ENCODE results near the gene PTGES3.
"Not testable (repeated sequence)": the region's sequence is repeated elsewhere in the genome, so short reads cannot be mapped to it uniquely, and the experiment has no call there.

PTGES3 gene

GRCh38 chr12:56709759-56710376 is 21.8 kb upstream of the PTGES3 start:
- Histone ChIP-seq H3K9ac (ENCODE audit: insufficient read length, low read depth) (no peak overlapping the region), H3K4me1 (ENCODE audit: insufficient read depth, insufficient read length) (no peaks in the 10 kb centered on the region), H3K9me3 (ENCODE audit: insufficient read depth, low read length) (no peaks in the 10 kb centered on the region), H3K36me3 (ENCODE audit: insufficient read depth, insufficient read length, low read length) (peaks cover 37% of the 10 kb centered on the region), H3K4me3 (ENCODE audit: insufficient read length, low read depth) (no peak overlapping the region), H3K27me3 (ENCODE audit: insufficient read depth, insufficient read length) (no peaks in the 10 kb centered on the region)
- DNase-seq (ENCODE audit: low read depth, low spot score) = no peak
- TF ChIP-seq SUZ12 (IDR thresholded peaks at IDR 0.05; ENCODE audit: extremely low read depth, insufficient read depth, insufficient read length) = no peak
- no peak for TF ChIP-seq YY1 (IDR thresholded peaks at IDR 0.05; ENCODE audit: insufficient read depth, insufficient read length)
- TF ChIP-seq ZNF274 (IDR thresholded peaks at IDR 0.05; ENCODE audit: low read depth, low read length) = no peak

GRCh38 chr12:56704522-56704921 is 16.4 kb upstream of the PTGES3 start:
- H3K27me3 ChIP-seq (ENCODE audit: insufficient read depth, insufficient read length); H3K4me1 ChIP-seq (ENCODE audit: insufficient read depth, insufficient read length); DNase-seq (ENCODE audit: low read depth, low spot score); H3K9me3 ChIP-seq (ENCODE audit: insufficient read depth, low read length); H3K9ac ChIP-seq (ENCODE audit: insufficient read length, low read depth); H3K36me3 ChIP-seq (ENCODE audit: insufficient read depth, insufficient read length, low read length); H3K4me3 ChIP-seq (ENCODE audit: insufficient read length, low read depth): not testable (repeated sequence)

- Histone ChIP-seq H3K9me3 (ENCODE audit: insufficient read depth, low read length) (no peaks in the 10 kb centered on the region), H3K36me3 (ENCODE audit: insufficient read depth, insufficient read length, low read length) (no peaks in the 10 kb centered on the region), H3K9ac (ENCODE audit: insufficient read length, low read depth) (no peak overlapping the region), H3K4me3 (ENCODE audit: insufficient read length, low read depth) (no peak overlapping the region), H3K4me1 (ENCODE audit: insufficient read depth, insufficient read length) (no peaks in the 10 kb centered on the region), H3K27me3 (ENCODE audit: insufficient read depth, insufficient read length) (no peaks in the 10 kb centered on the region)
- DNase-seq (ENCODE audit: low read depth, low spot score) = no peak
- no peak for TF ChIP-seq SUZ12 (IDR thresholded peaks at IDR 0.05; ENCODE audit: extremely low read depth, insufficient read depth, insufficient read length)
- no peak for TF ChIP-seq ZNF274 (IDR thresholded peaks at IDR 0.05; ENCODE audit: low read depth, low read length)
- no peak for TF ChIP-seq YY1 (IDR thresholded peaks at IDR 0.05; ENCODE audit: insufficient read depth, insufficient read length)
Measured at GRCh38 chr12:56699020-56699661, 11.1 kb upstream of the PTGES3 start.

GRCh38 chr12:56695327-56696101 is 7.4 kb upstream of the PTGES3 start:
- Histone ChIP-seq H3K36me3 (ENCODE audit: insufficient read depth, insufficient read length, low read length) (no peaks in the 10 kb centered on the region), H3K4me3 (ENCODE audit: insufficient read length, low read depth) (no peak overlapping the region), H3K27me3 (ENCODE audit: insufficient read depth, insufficient read length) (no peaks in the 10 kb centered on the region), H3K9ac (ENCODE audit: insufficient read length, low read depth) (no peak overlapping the region), H3K9me3 (ENCODE audit: insufficient read depth, low read length) (no peaks in the 10 kb centered on the region), H3K4me1 (ENCODE audit: insufficient read depth, insufficient read length) (no peaks in the 10 kb centered on the region)
- DNase-seq (ENCODE audit: low read depth, low spot score) = no peak
- no peak for TF ChIP-seq ZNF274 (IDR thresholded peaks at IDR 0.05; ENCODE audit: low read depth, low read length)
- no peak for TF ChIP-seq YY1 (IDR thresholded peaks at IDR 0.05; ENCODE audit: insufficient read depth, insufficient read length)
- no peak for TF ChIP-seq SUZ12 (IDR thresholded peaks at IDR 0.05; ENCODE audit: extremely low read depth, insufficient read depth, insufficient read length)

GRCh38 chr12:56694161-56694560 is 6.1 kb upstream of the PTGES3 start:
- Histone ChIP-seq H3K4me3 (ENCODE audit: insufficient read length, low read depth) (no peak overlapping the region), H3K9ac (ENCODE audit: insufficient read length, low read depth) (no peak overlapping the region), H3K4me1 (ENCODE audit: insufficient read depth, insufficient read length) (no peaks in the 10 kb centered on the region), H3K27me3 (ENCODE audit: insufficient read depth, insufficient read length) (no peaks in the 10 kb centered on the region), H3K36me3 (ENCODE audit: insufficient read depth, insufficient read length, low read length) (no peaks in the 10 kb centered on the region), H3K9me3 (ENCODE audit: insufficient read depth, low read length) (no peaks in the 10 kb centered on the region)
- TF ChIP-seq YY1 (IDR thresholded peaks at IDR 0.05; ENCODE audit: insufficient read depth, insufficient read length) (no peak), ZNF274 (IDR thresholded peaks at IDR 0.05; ENCODE audit: low read depth, low read length) (no peak), SUZ12 (IDR thresholded peaks at IDR 0.05; ENCODE audit: extremely low read depth, insufficient read depth, insufficient read length) (no peak)
- DNase-seq (ENCODE audit: low read depth, low spot score) = no peak

GRCh38 chr12:56688846-56689109 is 694 bp upstream of the PTGES3 start:
- no peak for DNase-seq (ENCODE audit: low read depth, low spot score)
- no peak for TF ChIP-seq ZNF274 (IDR thresholded peaks at IDR 0.05; ENCODE audit: low read depth, low read length)
- H3K4me1 ChIP-seq (ENCODE audit: insufficient read depth, insufficient read length) = no peaks in the 10 kb centered on the region
- H3K4me3 ChIP-seq (ENCODE audit: insufficient read length, low read depth) = peak overlapping the region; percentile 90
- H3K9me3 ChIP-seq (ENCODE audit: insufficient read depth, low read length) = no peaks in the 10 kb centered on the region
- H3K27me3 ChIP-seq (ENCODE audit: insufficient read depth, insufficient read length) = no peaks in the 10 kb centered on the region
- H3K9ac ChIP-seq (ENCODE audit: insufficient read length, low read depth) = peak overlapping the region; percentile 99
- peaks cover 33% of the 10 kb centered on the region for H3K36me3 ChIP-seq (ENCODE audit: insufficient read depth, insufficient read length, low read length)

GRCh38 chr12:56687223-56688128 is 608 bp downstream of the PTGES3 start:
- H3K9ac ChIP-seq (ENCODE audit: insufficient read length, low read depth) = peak overlapping the region; percentile 98
- H3K4me1 ChIP-seq (ENCODE audit: insufficient read depth, insufficient read length) = no peaks in the 10 kb centered on the region
- H3K27me3 ChIP-seq (ENCODE audit: insufficient read depth, insufficient read length) = no peaks in the 10 kb centered on the region
- TF ChIP-seq YY1 (IDR thresholded peaks at IDR 0.05; ENCODE audit: insufficient read depth, insufficient read length) = no peak
- TF ChIP-seq ZNF274 (IDR thresholded peaks at IDR 0.05; ENCODE audit: low read depth, low read length) = no peak
- no peak for TF ChIP-seq SUZ12 (IDR thresholded peaks at IDR 0.05; ENCODE audit: extremely low read depth, insufficient read depth, insufficient read length)
- no peaks in the 10 kb centered on the region for H3K9me3 ChIP-seq (ENCODE audit: insufficient read depth, low read length)
- peaks cover 41% of the 10 kb centered on the region for H3K36me3 ChIP-seq (ENCODE audit: insufficient read depth, insufficient read length, low read length)
- peak overlapping the region; percentile 95 for H3K4me3 ChIP-seq (ENCODE audit: insufficient read length, low read depth)
- no peak for DNase-seq (ENCODE audit: low read depth, low spot score)
